ENCODE measurements around the gene DHRS4. TPM values are rescaled to one million over a fixed set of nuclear protein-coding genes. Genes with fewer than 3 reads are reported as not detected.
"Not testable (repeated sequence)": the region's sequence is repeated elsewhere in the genome, so short reads cannot be mapped to it uniquely, and the experiment has no call there.

The DHRS4 gene
- polyA plus RNA-seq, 3 donors: 40.4 to 68.1 (median 63.2) TPM

- WGBS (ENCODE audit: insufficient coverage): 100% methylated on average over 4 of the region's 8 CpGs
- H3K4me3 Mint-ChIP-seq: no peak overlapping the region
- no peak overlapping the region for H3K27ac ChIP-seq (ENCODE audit: low read depth in 1 of 2, low read length in 2 of 2)
Observed at GRCh38 chr14:23951590-23952201, 1.9 kb upstream of the DHRS4 start.

GRCh38 chr14:23953116-23953463 is 480 bp upstream of the DHRS4 start:
- H3K36me3 ChIP-seq (replicated peaks in 1 of 2; ENCODE audit: control insufficient read depth in 1 of 2, insufficient read depth in 2 of 2, low read length in 2 of 2): peaks cover 7 to 11% of the 10 kb centered on the region in 2 donors
- intact Hi-C loops (cut with micrococcal nuclease); H3K27me3 Mint-ChIP-seq (ENCODE audit: low read depth in 3 of 3); H3K27me3 ChIP-seq (ENCODE audit: control insufficient read depth in 2 of 2, insufficient read depth in 2 of 2, low read length in 2 of 2); H4K20me1 ChIP-seq (ENCODE audit: insufficient read depth, low read length): not testable (repeated sequence)
- H3K9me3 ChIP-seq (replicated peaks in 1 of 2; ENCODE audit: control insufficient read depth in 1 of 2, insufficient read depth in 1 of 2, low read length in 2 of 2): peaks cover 7 to 11% of the 10 kb centered on the region in 2 donors
- H3K9ac ChIP-seq (ENCODE audit: insufficient read depth, low read length, poor library complexity, severe bottlenecking): peak overlapping the region; percentile 77
- peak overlapping the region; percentile 31 to 78 for H3K27ac ChIP-seq (ENCODE audit: low read depth in 1 of 2, low read length in 2 of 2)
- peaks cover 5 to 12% (median 8%) of the 10 kb centered on the region in 7 donors for H3K9me3 Mint-ChIP-seq
- peaks cover 13 to 23% of the 10 kb centered on the region in 2 donors for H3K4me1 ChIP-seq (ENCODE audit: control insufficient read depth in 1 of 2, insufficient read depth in 2 of 2, low read length in 2 of 2)
- DNase-seq: peak in 2 of 3 donors; percentile 15 to 29
- H2AFZ ChIP-seq (ENCODE audit: insufficient read depth, low read depth, low read length, poor library complexity, severe bottlenecking): peak overlapping the region; percentile 96
- H3K79me2 ChIP-seq (ENCODE audit: insufficient read depth, low read length): peaks cover 14% of the 10 kb centered on the region
- peaks cover 29% of the 10 kb centered on the region for H3K4me1 Mint-ChIP-seq
- peaks cover 22 to 38% of the 10 kb centered on the region in 2 donors for H3K36me3 Mint-ChIP-seq
- whole genome bisulfite sequencing (ENCODE audit: insufficient coverage): 47% methylated on average over 4 of the region's 6 CpGs
- H3K27ac Mint-ChIP-seq: peak overlapping the region in 6 of 7 donors; percentile 8 to 92 (median 83)
- H3K4me3 Mint-ChIP-seq: peak overlapping the region; percentile 99 to 100
- H3K4me2 ChIP-seq (replicated peaks; ENCODE audit: extremely low read depth, low read length, poor library complexity, severe bottlenecking): peak overlapping the region; percentile 93
- peak overlapping the region; percentile 47 to 98 (median 92) for H3K4me3 ChIP-seq (replicated peaks in 1 of 3; ENCODE audit: low read depth in 2 of 3, low read length in 3 of 3)

More at GRCh38 chr14:23951590-23952201, 1.9 kb upstream of the DHRS4 start:
- Histone ChIP-seq H3K4me2 (replicated peaks; ENCODE audit: extremely low read depth, low read length, poor library complexity, severe bottlenecking) (no peak overlapping the region), H3K4me1 (ENCODE audit: control insufficient read depth in 1 of 2, insufficient read depth in 2 of 2, low read length in 2 of 2) (peaks cover 13 to 23% of the 10 kb centered on the region in 2 donors), H2AFZ (ENCODE audit: insufficient read depth, low read depth, low read length, poor library complexity, severe bottlenecking) (no peak overlapping the region), H4K20me1 (ENCODE audit: insufficient read depth, low read length) (peaks cover 5% of the 10 kb centered on the region), H3K4me3 (replicated peaks in 1 of 3; ENCODE audit: low read depth in 2 of 3, low read length in 3 of 3) (no peak overlapping the region), H3K27me3 (ENCODE audit: control insufficient read depth in 2 of 2, insufficient read depth in 2 of 2, low read length in 2 of 2) (no peaks in the 10 kb centered on the region), H3K9ac (ENCODE audit: insufficient read depth, low read length, poor library complexity, severe bottlenecking) (no peak overlapping the region), H3K36me3 (replicated peaks in 1 of 2; ENCODE audit: control insufficient read depth in 1 of 2, insufficient read depth in 2 of 2, low read length in 2 of 2) (peaks cover 3 to 4% of the 10 kb centered on the region in 2 donors), H3K9me3 (replicated peaks in 1 of 2; ENCODE audit: control insufficient read depth in 1 of 2, insufficient read depth in 1 of 2, low read length in 2 of 2) (peaks cover 7 to 11% of the 10 kb centered on the region in 2 donors), H3K79me2 (ENCODE audit: insufficient read depth, low read length) (peaks cover 14% of the 10 kb centered on the region)
- peaks cover 5 to 12% (median 8%) of the 10 kb centered on the region in 7 donors for H3K9me3 Mint-ChIP-seq
- peaks cover 13 to 27% of the 10 kb centered on the region in 2 donors for H3K36me3 Mint-ChIP-seq
- no peak for DNase-seq
- peak overlapping the region in 1 of 7 donors; percentile 78 for H3K27ac Mint-ChIP-seq
- peaks cover 29% of the 10 kb centered on the region for H3K4me1 Mint-ChIP-seq
- H3K27me3 Mint-ChIP-seq (ENCODE audit: low read depth in 3 of 3): no peaks in the 10 kb centered on the region
- intact Hi-C loops (cut with micrococcal nuclease): no loop called here
- no peak for TF ChIP-seq CTCF (IDR thresholded peaks at IDR 0.05)
